HepG2 (cell line): ENCODE measurements around the gene SPRED2. TPM values are rescaled to one million over a fixed set of nuclear protein-coding genes. Genes with fewer than 3 reads are reported as not detected.

Experiments used
- ARID2 ChIP-seq: sonication (generic); formaldehyde crosslinking; IDR thresholded peaks from 2 replicates; pipeline ENCODE4 v1.8.1; 2022; ENCODE audit warnings: mild to moderate bottlenecking, missing genetic modification reagents, borderline replicate concordance
- ATRX ChIP-seq: sonication (generic); formaldehyde crosslinking; IDR thresholded peaks from 2 replicates; pipeline ENCODE4 v1.4.0; 2020; ENCODE audit warnings: missing genetic modification reagents, borderline replicate concordance
- BRD4 ChIP-seq: sonication (generic); formaldehyde crosslinking; IDR thresholded peaks from 2 replicates; pipeline ENCODE4 v1.4.0; 2020; ENCODE audit warnings: missing genetic modification reagents
- CCDC6 ChIP-seq: sonication (generic); formaldehyde crosslinking; IDR thresholded peaks from 2 replicates; pipeline ENCODE4 v1.8.1; 2022; ENCODE audit warnings: mild to moderate bottlenecking, missing genetic modification reagents, moderate library complexity
- CREM ChIP-seq, 2 experiments: sonication (generic) in 1 of 2; formaldehyde crosslinking in 1 of 2; IDR thresholded peaks; 2 replicates each; pipeline versions ENCODE4 v1.4.0 to v1.6.1; 2016 to 2020; ENCODE audit warnings: antibody characterized with exemption in 1 of 2, mild to moderate bottlenecking in 1 of 2, missing genetic modification reagents in 1 of 2
- GPBP1L1 ChIP-seq: sonication (generic); formaldehyde crosslinking; IDR thresholded peaks from 2 replicates; pipeline ENCODE4 v1.5.0; 2020; ENCODE audit warnings: mild to moderate bottlenecking, missing genetic modification reagents
- IRF2 ChIP-seq: IDR thresholded peaks from 2 replicates; pipeline ENCODE4 v1.6.1; 2018; ENCODE audit warnings: missing genetic modification reagents, missing compliant biosample characterization
- MAF1 ChIP-seq: sonication (generic); formaldehyde crosslinking; IDR thresholded peaks from 2 replicates; pipeline ENCODE4 v1.5.0; 2020; ENCODE audit warnings: missing genetic modification reagents, borderline replicate concordance
- NRL ChIP-seq: sonication (generic); formaldehyde crosslinking; IDR thresholded peaks from 2 replicates; pipeline ENCODE4 v1.5.0; 2020; ENCODE audit warnings: missing genetic modification reagents, mild to moderate bottlenecking, moderate library complexity, borderline replicate concordance
- PRDM10 ChIP-seq: sonication (generic); formaldehyde crosslinking; IDR thresholded peaks from 2 replicates; pipeline ENCODE4 v1.4.0; 2020; ENCODE audit warnings: low read depth, missing genetic modification reagents
- SIN3A ChIP-seq: IDR thresholded peaks from 2 replicates; pipeline ENCODE4 v1.6.1; 2011; ENCODE audit warnings: low read depth, mild to moderate bottlenecking, control low read depth, low read length, borderline replicate concordance
- SMARCE1 ChIP-seq: fragments of 450-650 bp; IDR thresholded peaks from 2 replicates; pipeline ENCODE4 v1.6.1; 2017; ENCODE audit warnings: borderline replicate concordance
- STAG1 ChIP-seq: sonication (generic); formaldehyde crosslinking; IDR thresholded peaks from 2 replicates; pipeline ENCODE4 v1.4.0; 2020; ENCODE audit warnings: missing genetic modification reagents
- ZNF274 ChIP-seq: sonication (generic); formaldehyde crosslinking; IDR thresholded peaks from 2 replicates; pipeline ENCODE4 v1.5.1; 2020; ENCODE audit warnings: mild to moderate bottlenecking, missing genetic modification reagents
- ZNF367 ChIP-seq: sonication (generic); formaldehyde crosslinking; IDR thresholded peaks from 2 replicates; pipeline ENCODE4 v1.4.0; 2020; ENCODE audit warnings: missing genetic modification reagents, borderline replicate concordance
- ZNF543 ChIP-seq: sonication (generic); formaldehyde crosslinking; IDR thresholded peaks from 2 replicates; pipeline ENCODE4 v1.4.0; 2020; ENCODE audit warnings: mild to moderate bottlenecking, missing genetic modification reagents
- ZNF619 ChIP-seq: sonication (generic); formaldehyde crosslinking; IDR thresholded peaks from 2 replicates; pipeline ENCODE4 v1.4.0; 2020; ENCODE audit warnings: mild to moderate bottlenecking, missing genetic modification reagents
- ZNF644 ChIP-seq: IDR thresholded peaks from 2 replicates; pipeline ENCODE4 v1.6.1; 2016; ENCODE audit warnings: low read depth
- ZNF773 ChIP-seq: sonication (generic); formaldehyde crosslinking; IDR thresholded peaks from 2 replicates; pipeline ENCODE4 v1.4.0; 2020; ENCODE audit warnings: missing genetic modification reagents, borderline replicate concordance
- ZNF777 ChIP-seq: sonication (generic); formaldehyde crosslinking; IDR thresholded peaks from 2 replicates; pipeline ENCODE4 v1.4.0; 2020; ENCODE audit warnings: missing genetic modification reagents
- polyA plus RNA-seq, 8 experiments: library from polyadenylated mRNA; depleted of rRNA in 3 of 8; stranded (reverse) in 7 of 8; unstranded in 1 of 8; fragments of >200 nt; fragmentation: Illumina TruSeq in 4 of 8; extraction: Trizol in 4 of 8; gene quantifications; 2 replicates each; pipeline versions ENCODE4 v1.2.1 to v1.2.3, GENCODE V29; 2011 to 2016; ENCODE audit warnings: low read depth in 4 of 8, missing spikeins in 1 of 8, mixed read lengths in 1 of 8; ENCODE audit not compliant: insufficient read depth in 1 of 8
- total RNA-seq, 5 experiments: library from RNA; depleted of rRNA; stranded (reverse); fragments of >200 nt; fragmentation: Illumina TruSeq; extraction: Trizol; gene quantifications; 2 replicates each; pipeline ENCODE4 v1.2.3, GENCODE V29; 2016; ENCODE audit warnings: low read depth in 1 of 5
- TF ChIP-seq, protein P1 (sequence below): sonication (generic); formaldehyde crosslinking; IDR thresholded peaks from 2 replicates; pipeline ENCODE4 v1.4.0; 2020; ENCODE audit warnings: missing genetic modification reagents
- TF ChIP-seq, protein P2 (sequence below): IDR thresholded peaks from 2 replicates; pipeline ENCODE4 v1.6.1; 2016; ENCODE audit warnings: missing compliant biosample characterization, missing genetic modification reagents, borderline replicate concordance

Gene SPRED2
- total and polyA plus RNA-seq, 2 of the 13 experiments (the other 11 are each of a cell fraction or from before 2014, with no cell fraction given): 13.0 to 37.0 TPM

- TF ChIP-seq CREM (IDR thresholded peaks at IDR 0.05): peak; percentile 74
- TF ChIP-seq CREM (CRISPR knock-in tag; IDR thresholded peaks at IDR 0.05): no peak
- TF ChIP-seq PRDM10 (CRISPR knock-in tag): no peak; the same call in 1 of the 2 replicates
- TF ChIP-seq ZNF644 (CRISPR knock-in tag): no peak
- TF ChIP-seq IRF2 (CRISPR knock-in tag): peak; percentile 59; the same call in 1 of the 2 replicates
- no peak for TF ChIP-seq ATRX (CRISPR knock-in tag)
- peak; percentile 29; the same call in 1 of the 2 replicates for TF ChIP-seq BRD4 (CRISPR knock-in tag)
- no peak for TF ChIP-seq SMARCE1
- TF ChIP-seq ZNF773: no peak
- peak; percentile 77 for TF ChIP-seq ZNF543
- TF ChIP-seq ZNF777 (CRISPR knock-in tag): peak; percentile 85
- TF ChIP-seq STAG1: peak; percentile 13; the same call in 1 of the 2 replicates
- peak; percentile 45; the same call in 1 of the 2 replicates for TF ChIP-seq CCDC6 (CRISPR knock-in tag)
- TF ChIP-seq ARID2 (CRISPR knock-in tag): peak; percentile 87
- TF ChIP-seq ZNF619 (CRISPR knock-in tag): no peak; the same call in 1 of the 2 replicates
- TF ChIP-seq, protein P1, sequence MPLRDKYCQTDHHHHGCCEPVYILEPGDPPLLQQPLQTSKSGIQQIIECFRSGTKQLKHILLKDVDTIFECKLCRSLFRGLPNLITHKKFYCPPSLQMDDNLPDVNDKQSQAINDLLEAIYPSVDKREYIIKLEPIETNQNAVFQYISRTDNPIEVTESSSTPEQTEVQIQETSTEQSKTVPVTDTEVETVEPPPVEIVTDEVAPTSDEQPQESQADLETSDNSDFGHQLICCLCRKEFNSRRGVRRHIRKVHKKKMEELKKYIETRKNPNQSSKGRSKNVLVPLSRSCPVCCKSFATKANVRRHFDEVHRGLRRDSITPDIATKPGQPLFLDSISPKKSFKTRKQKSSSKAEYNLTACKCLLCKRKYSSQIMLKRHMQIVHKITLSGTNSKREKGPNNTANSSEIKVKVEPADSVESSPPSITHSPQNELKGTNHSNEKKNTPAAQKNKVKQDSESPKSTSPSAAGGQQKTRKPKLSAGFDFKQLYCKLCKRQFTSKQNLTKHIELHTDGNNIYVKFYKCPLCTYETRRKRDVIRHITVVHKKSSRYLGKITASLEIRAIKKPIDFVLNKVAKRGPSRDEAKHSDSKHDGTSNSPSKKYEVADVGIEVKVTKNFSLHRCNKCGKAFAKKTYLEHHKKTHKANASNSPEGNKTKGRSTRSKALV: peak; percentile 36; the same call in 1 of the 2 replicates
- TF ChIP-seq ZNF367 (CRISPR knock-in tag): no peak
- peak; percentile 48; the same call in 1 of the 2 replicates for TF ChIP-seq MAF1 (CRISPR knock-in tag)
- peak; percentile 26; the same call in 1 of the 2 replicates for TF ChIP-seq ZNF274
- TF ChIP-seq, protein P2, sequence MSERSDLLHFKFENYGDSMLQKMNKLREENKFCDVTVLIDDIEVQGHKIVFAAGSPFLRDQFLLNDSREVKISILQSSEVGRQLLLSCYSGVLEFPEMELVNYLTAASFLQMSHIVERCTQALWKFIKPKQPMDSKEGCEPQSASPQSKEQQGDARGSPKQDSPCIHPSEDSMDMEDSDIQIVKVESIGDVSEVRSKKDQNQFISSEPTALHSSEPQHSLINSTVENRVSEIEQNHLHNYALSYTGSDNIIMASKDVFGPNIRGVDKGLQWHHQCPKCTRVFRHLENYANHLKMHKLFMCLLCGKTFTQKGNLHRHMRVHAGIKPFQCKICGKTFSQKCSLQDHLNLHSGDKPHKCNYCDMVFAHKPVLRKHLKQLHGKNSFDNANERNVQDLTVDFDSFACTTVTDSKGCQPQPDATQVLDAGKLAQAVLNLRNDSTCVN: peak; percentile 5; the same call in 1 of the 2 replicates
- no peak for TF ChIP-seq GPBP1L1 (CRISPR knock-in tag)
- TF ChIP-seq NRL (CRISPR knock-in tag): no peak; the same call in 1 of the 2 replicates
- peak; percentile 82; the same call in 1 of the 2 replicates for TF ChIP-seq SIN3A
Observed at GRCh38 chr2:65436169-65436823, 3.9 kb upstream of the SPRED2 start (continued).
